ENCODE results near the gene HMCN1.

DNA sequence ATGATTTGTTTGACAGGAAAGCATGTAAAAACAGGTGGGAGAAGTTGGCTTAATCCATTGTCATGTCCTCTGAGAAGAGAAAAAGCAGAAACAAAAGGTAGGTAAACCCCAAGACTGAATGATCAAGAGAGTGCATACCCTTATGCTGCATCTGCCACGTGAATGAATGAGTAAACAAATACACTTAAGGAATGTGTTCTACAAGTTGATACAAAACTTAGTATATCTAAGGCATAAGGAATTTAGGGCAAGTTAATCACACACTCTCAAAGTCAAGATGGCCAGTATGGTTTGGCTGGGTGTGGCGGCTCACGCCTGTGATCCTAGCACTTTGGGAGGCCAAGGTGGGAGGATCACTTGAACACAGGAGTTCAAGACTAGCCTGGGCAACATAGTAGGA, 34.2 kb downstream of the HMCN1 start:
- TF ChIP-seq, protein P1, sequence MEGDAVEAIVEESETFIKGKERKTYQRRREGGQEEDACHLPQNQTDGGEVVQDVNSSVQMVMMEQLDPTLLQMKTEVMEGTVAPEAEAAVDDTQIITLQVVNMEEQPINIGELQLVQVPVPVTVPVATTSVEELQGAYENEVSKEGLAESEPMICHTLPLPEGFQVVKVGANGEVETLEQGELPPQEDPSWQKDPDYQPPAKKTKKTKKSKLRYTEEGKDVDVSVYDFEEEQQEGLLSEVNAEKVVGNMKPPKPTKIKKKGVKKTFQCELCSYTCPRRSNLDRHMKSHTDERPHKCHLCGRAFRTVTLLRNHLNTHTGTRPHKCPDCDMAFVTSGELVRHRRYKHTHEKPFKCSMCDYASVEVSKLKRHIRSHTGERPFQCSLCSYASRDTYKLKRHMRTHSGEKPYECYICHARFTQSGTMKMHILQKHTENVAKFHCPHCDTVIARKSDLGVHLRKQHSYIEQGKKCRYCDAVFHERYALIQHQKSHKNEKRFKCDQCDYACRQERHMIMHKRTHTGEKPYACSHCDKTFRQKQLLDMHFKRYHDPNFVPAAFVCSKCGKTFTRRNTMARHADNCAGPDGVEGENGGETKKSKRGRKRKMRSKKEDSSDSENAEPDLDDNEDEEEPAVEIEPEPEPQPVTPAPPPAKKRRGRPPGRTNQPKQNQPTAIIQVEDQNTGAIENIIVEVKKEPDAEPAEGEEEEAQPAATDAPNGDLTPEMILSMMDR (conservative IDR thresholded peaks at IDR 0.05; ENCODE audit: low read depth in 2 of 2) = no peak
- TF ChIP-seq EZH2 (IDR thresholded peaks at IDR 0.05; ENCODE audit: low read depth, unreplicated experiment) (no peak), POLR2AphosphoS5 (IDR thresholded peaks at IDR 0.05; ENCODE audit: low read depth) (no peak), EZH2phosphoT487 (IDR thresholded peaks at IDR 0.05; ENCODE audit: unreplicated experiment) (no peak)
- TF ChIP-seq, protein P2, sequence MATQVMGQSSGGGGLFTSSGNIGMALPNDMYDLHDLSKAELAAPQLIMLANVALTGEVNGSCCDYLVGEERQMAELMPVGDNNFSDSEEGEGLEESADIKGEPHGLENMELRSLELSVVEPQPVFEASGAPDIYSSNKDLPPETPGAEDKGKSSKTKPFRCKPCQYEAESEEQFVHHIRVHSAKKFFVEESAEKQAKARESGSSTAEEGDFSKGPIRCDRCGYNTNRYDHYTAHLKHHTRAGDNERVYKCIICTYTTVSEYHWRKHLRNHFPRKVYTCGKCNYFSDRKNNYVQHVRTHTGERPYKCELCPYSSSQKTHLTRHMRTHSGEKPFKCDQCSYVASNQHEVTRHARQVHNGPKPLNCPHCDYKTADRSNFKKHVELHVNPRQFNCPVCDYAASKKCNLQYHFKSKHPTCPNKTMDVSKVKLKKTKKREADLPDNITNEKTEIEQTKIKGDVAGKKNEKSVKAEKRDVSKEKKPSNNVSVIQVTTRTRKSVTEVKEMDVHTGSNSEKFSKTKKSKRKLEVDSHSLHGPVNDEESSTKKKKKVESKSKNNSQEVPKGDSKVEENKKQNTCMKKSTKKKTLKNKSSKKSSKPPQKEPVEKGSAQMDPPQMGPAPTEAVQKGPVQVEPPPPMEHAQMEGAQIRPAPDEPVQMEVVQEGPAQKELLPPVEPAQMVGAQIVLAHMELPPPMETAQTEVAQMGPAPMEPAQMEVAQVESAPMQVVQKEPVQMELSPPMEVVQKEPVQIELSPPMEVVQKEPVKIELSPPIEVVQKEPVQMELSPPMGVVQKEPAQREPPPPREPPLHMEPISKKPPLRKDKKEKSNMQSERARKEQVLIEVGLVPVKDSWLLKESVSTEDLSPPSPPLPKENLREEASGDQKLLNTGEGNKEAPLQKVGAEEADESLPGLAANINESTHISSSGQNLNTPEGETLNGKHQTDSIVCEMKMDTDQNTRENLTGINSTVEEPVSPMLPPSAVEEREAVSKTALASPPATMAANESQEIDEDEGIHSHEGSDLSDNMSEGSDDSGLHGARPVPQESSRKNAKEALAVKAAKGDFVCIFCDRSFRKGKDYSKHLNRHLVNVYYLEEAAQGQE (IDR thresholded peaks at IDR 0.05; ENCODE audit: unreplicated experiment) = no peak
